HepG2 (cell line): Measurements from ENCODE around the gene COASY. TPM values are rescaled to one million over a fixed set of nuclear protein-coding genes. Genes with fewer than 3 reads are reported as not detected.

ENCODE experiments used
- AHR ChIP-seq: IDR thresholded peaks from 2 replicates; pipeline ENCODE4 v1.6.1; 2018; ENCODE audit warnings: missing genetic modification reagents, missing compliant biosample characterization
- ATF4 ChIP-seq, 2 experiments: fragments of 450-650 bp in 1 of 2; sonication (generic) in 1 of 2; formaldehyde crosslinking; IDR thresholded peaks; 2 replicates each; pipeline versions ENCODE4 v1.5.0 to v1.8.0; 2020 to 2022; ENCODE audit warnings: mild to moderate bottlenecking in 1 of 2, missing genetic modification reagents in 1 of 2
- BHLHE40 ChIP-seq: IDR thresholded peaks from 2 replicates; pipeline ENCODE4 v1.6.1; 2011; ENCODE audit warnings: low read length, improper control_type of control experiment
- BRD4 ChIP-seq: sonication (generic); formaldehyde crosslinking; IDR thresholded peaks from 2 replicates; pipeline ENCODE4 v1.4.0; 2020; ENCODE audit warnings: missing genetic modification reagents
- FOXC1 ChIP-seq: sonication (generic); formaldehyde crosslinking; IDR thresholded peaks from 2 replicates; pipeline ENCODE4 v1.8.0; 2022; ENCODE audit warnings: mild to moderate bottlenecking, missing genetic modification reagents, borderline replicate concordance
- GATAD2A ChIP-seq: IDR thresholded peaks from 2 replicates; pipeline ENCODE4 v1.6.1; 2016
- HNRNPUL1 ChIP-seq: fragments of 200-400 bp; formaldehyde crosslinking; IDR thresholded peaks from 2 replicates; pipeline ENCODE4 v1.6.1; 2017; ENCODE audit warnings: low read depth, mild to moderate bottlenecking, low read length, moderate library complexity
- NCOA5 ChIP-seq: sonication (generic); formaldehyde crosslinking; IDR thresholded peaks from 2 replicates; pipeline ENCODE4 v1.4.0; 2020; ENCODE audit warnings: missing genetic modification reagents
- PRDM10 ChIP-seq: sonication (generic); formaldehyde crosslinking; IDR thresholded peaks from 2 replicates; pipeline ENCODE4 v1.4.0; 2020; ENCODE audit warnings: low read depth, missing genetic modification reagents
- SATB2 ChIP-seq: sonication (generic); formaldehyde crosslinking; IDR thresholded peaks from 2 replicates; pipeline ENCODE4 v1.5.0; 2020; ENCODE audit warnings: missing genetic modification reagents
- ZBTB4 ChIP-seq: sonication (generic); formaldehyde crosslinking; IDR thresholded peaks from 2 replicates; pipeline ENCODE4 v1.4.0; 2020; ENCODE audit warnings: missing genetic modification reagents, mild to moderate bottlenecking, borderline replicate concordance
- ZBTB44 ChIP-seq: sonication (generic); formaldehyde crosslinking; IDR thresholded peaks from 2 replicates; pipeline ENCODE4 v1.4.0; 2020; ENCODE audit warnings: missing genetic modification reagents
- ZBTB7A ChIP-seq: sonication (generic); formaldehyde crosslinking; IDR thresholded peaks from 2 replicates; pipeline ENCODE4 v1.8.0; 2022; ENCODE audit warnings: mild to moderate bottlenecking, missing genetic modification reagents
- ZFP36L2 ChIP-seq: sonication (generic); formaldehyde crosslinking; IDR thresholded peaks from 2 replicates; pipeline ENCODE4 v1.4.0; 2020; ENCODE audit warnings: missing genetic modification reagents
- ZFP62 ChIP-seq: sonication (generic); formaldehyde crosslinking; IDR thresholded peaks from 2 replicates; pipeline ENCODE4 v1.4.0; 2020; ENCODE audit warnings: missing genetic modification reagents
- ZKSCAN1 ChIP-seq: fragments of 150-350 bp; IDR thresholded peaks from 2 replicates; pipeline ENCODE4 v1.6.1; 2014; ENCODE audit warnings: low read length
- ZNF639 ChIP-seq: conservative IDR thresholded peaks from 2 replicates; pipeline ENCODE4 v1.6.1; 2018; ENCODE audit warnings: missing genetic modification reagents
- ZNF652 ChIP-seq: IDR thresholded peaks from 2 replicates; pipeline ENCODE4 v1.6.1; 2016; ENCODE audit warnings: low read depth, borderline replicate concordance
- polyA plus RNA-seq, 8 experiments: library from polyadenylated mRNA; depleted of rRNA in 3 of 8; stranded (reverse) in 7 of 8; unstranded in 1 of 8; fragments of >200 nt; fragmentation: Illumina TruSeq in 4 of 8; extraction: Trizol in 4 of 8; gene quantifications; 2 replicates each; pipeline versions ENCODE4 v1.2.1 to v1.2.3, GENCODE V29; 2011 to 2016; ENCODE audit warnings: low read depth in 4 of 8, missing spikeins in 1 of 8, mixed read lengths in 1 of 8; ENCODE audit not compliant: insufficient read depth in 1 of 8
- total RNA-seq, 5 experiments: library from RNA; depleted of rRNA; stranded (reverse); fragments of >200 nt; fragmentation: Illumina TruSeq; extraction: Trizol; gene quantifications; 2 replicates each; pipeline ENCODE4 v1.2.3, GENCODE V29; 2016; ENCODE audit warnings: low read depth in 1 of 5

COASY gene
- total and polyA plus RNA-seq, 2 of the 13 experiments (the other 11 are each of a cell fraction or from before 2014, with no cell fraction given), result 90.7 to 125 TPM

- TF ChIP-seq PRDM10 (CRISPR knock-in tag), result 0 out of 2 replicates have a peak, but pooled peaks have one; percentile 27
- TF ChIP-seq ZBTB44 (CRISPR knock-in tag), result 0 out of 2 replicates have a peak, but pooled peaks have one; percentile 11
- TF ChIP-seq ZFP36L2 (CRISPR knock-in tag), result no peak
- no peak for TF ChIP-seq ZNF652 (CRISPR knock-in tag)
- no peak for TF ChIP-seq ZNF639 (CRISPR knock-in tag)
- 0 out of 2 replicates have a peak, but pooled peaks have one; percentile 48 for TF ChIP-seq BRD4 (CRISPR knock-in tag)
- 0 out of 4 replicates have a peak, but pooled peaks of 1 of the 2 experiments have one; percentile 8 for TF ChIP-seq ATF4 (CRISPR knock-in tag; IDR thresholded peaks at IDR 0.05)
- TF ChIP-seq GATAD2A, result no peak
- no peak for TF ChIP-seq ZKSCAN1
- no peak for TF ChIP-seq BHLHE40
- no peak for TF ChIP-seq HNRNPUL1
- no peak for TF ChIP-seq ZBTB4
- no peak for TF ChIP-seq FOXC1 (CRISPR knock-in tag)
- no peak for TF ChIP-seq AHR (CRISPR knock-in tag)
- TF ChIP-seq ZFP62, result no peak
- no peak for TF ChIP-seq ZBTB7A (CRISPR knock-in tag)
- no peak for TF ChIP-seq NCOA5 (CRISPR knock-in tag)
- no peak for TF ChIP-seq SATB2 (CRISPR knock-in tag)
Measured at GRCh38 chr17:42577140-42577531, 15.2 kb downstream of the COASY start (continued).
